ENCODE data around the gene ZBTB7C. TPM values are rescaled to one million over a fixed set of nuclear protein-coding genes. Genes with fewer than 3 reads are reported as not detected.

ZBTB7C gene
- total and polyA plus RNA-seq, 9 donors: 1.5 to 26.6 (median 15.7) TPM

- intact Hi-C loops (cut with DNase I): no loop called here
- no peaks in the 10 kb centered on the region for H3K27me3 ChIP-seq
- no peak for TF ChIP-seq CTCF (IDR thresholded peaks at IDR 0.05)
- no peak for TF ChIP-seq EP300 (IDR thresholded peaks at IDR 0.05)
- TF ChIP-seq POLR2A (IDR thresholded peaks at IDR 0.05): no peak
- no peaks in the 10 kb centered on the region for H3K36me3 ChIP-seq
- no peak overlapping the region for H3K4me3 ChIP-seq
- H3K4me1 ChIP-seq (ENCODE audit: insufficient read depth): no peaks in the 10 kb centered on the region
- H3K9me3 ChIP-seq: no peaks in the 10 kb centered on the region
- H3K27ac ChIP-seq: no peak overlapping the region
- WGBS, 3 donors: 77 to 83% (median 80%) methylated on average over 11 of the region's 11 CpGs
- no peak for DNase-seq
Observed at GRCh38 chr18:48326901-48327675, 82.1 kb downstream of the ZBTB7C start.

GRCh38 chr18:48325115-48325665 is 84.0 kb downstream of the ZBTB7C start:
- H3K27ac ChIP-seq: no peak overlapping the region
- DNase-seq: no peak
- intact Hi-C loops (cut with DNase I): no loop called here
- no peaks in the 10 kb centered on the region for H3K36me3 ChIP-seq
- H3K4me1 ChIP-seq (ENCODE audit: insufficient read depth): peaks cover under 1% of the 10 kb centered on the region
- WGBS, 3 donors: 88 to 98% (median 93%) methylated on average over 1 of the region's 1 CpG
- H3K4me3 ChIP-seq: no peak overlapping the region
- H3K27me3 ChIP-seq: no peaks in the 10 kb centered on the region
- no peak for TF ChIP-seq CTCF (IDR thresholded peaks at IDR 0.05)
- no peak for TF ChIP-seq POLR2A (IDR thresholded peaks at IDR 0.05)
- no peak for TF ChIP-seq EP300 (IDR thresholded peaks at IDR 0.05)
- no peaks in the 10 kb centered on the region for H3K9me3 ChIP-seq

- Histone ChIP-seq H3K27ac (no peak overlapping the region), H3K4me1 (ENCODE audit: insufficient read depth) (peaks cover 4% of the 10 kb centered on the region), H3K9me3 (no peaks in the 10 kb centered on the region), H3K27me3 (no peaks in the 10 kb centered on the region), H3K4me3 (no peak overlapping the region), H3K36me3 (no peaks in the 10 kb centered on the region)
- no peak for TF ChIP-seq EP300 (IDR thresholded peaks at IDR 0.05)
- no peak for TF ChIP-seq CTCF (IDR thresholded peaks at IDR 0.05)
- no peak for TF ChIP-seq POLR2A (IDR thresholded peaks at IDR 0.05)
- no peak for DNase-seq
- intact Hi-C loops (cut with DNase I): no loop called here
- 92 to 95% (median 94%) methylated on average over 9 of the region's 9 CpGs for WGBS, 3 donors
Observed at GRCh38 chr18:48324651-48325050, 84.5 kb downstream of the ZBTB7C start.

GRCh38 chr18:48323151-48323550 is 86.0 kb downstream of the ZBTB7C start:
- no peaks in the 10 kb centered on the region for H3K27me3 ChIP-seq
- TF ChIP-seq POLR2A (IDR thresholded peaks at IDR 0.05) (no peak), EP300 (IDR thresholded peaks at IDR 0.05) (no peak), CTCF (IDR thresholded peaks at IDR 0.05) (no peak)
- no peak for DNase-seq
- intact Hi-C loops (cut with DNase I): no loop called here
- no peak overlapping the region for H3K4me3 ChIP-seq
- H3K36me3 ChIP-seq: no peaks in the 10 kb centered on the region
- no peak overlapping the region for H3K27ac ChIP-seq
- 79 to 91% (median 86%) methylated on average over 2 of the region's 2 CpGs for WGBS, 3 donors
- H3K9me3 ChIP-seq: no peaks in the 10 kb centered on the region
- H3K4me1 ChIP-seq (ENCODE audit: insufficient read depth): peaks cover 7% of the 10 kb centered on the region
